Chondrocyte (in vitro differentiated cells): ENCODE data around the gene RRP12. TPM values are rescaled to one million over a fixed set of nuclear protein-coding genes. Genes with fewer than 3 reads are reported as not detected.

ENCODE experiments used
- DNase-seq: peaks from one replicate; pipeline ENCODE4 v3.0.0; 2021; ENCODE audit warnings: mixed read lengths, low spot score
- H3K27ac Mint-ChIP-seq: one replicate; pipeline ENCODE4 v1.8.0; 2021; ENCODE audit warnings: mild to moderate bottlenecking, moderate library complexity, mixed read lengths; ENCODE audit not compliant: unreplicated experiment
- H3K27me3 Mint-ChIP-seq: 2 replicates; pipeline ENCODE4 v1.8.0; 2021; ENCODE audit warnings: low read depth, mixed read lengths
- H3K36me3 Mint-ChIP-seq: 2 replicates; pipeline ENCODE4 v1.8.0; 2021; ENCODE audit warnings: low read depth, mixed read lengths
- H3K4me1 Mint-ChIP-seq: 2 replicates; pipeline ENCODE4 v1.8.0; 2021; ENCODE audit warnings: low read depth, mild to moderate bottlenecking, mixed read lengths
- H3K4me3 Mint-ChIP-seq: one replicate; pipeline ENCODE4 v1.8.0; 2021; ENCODE audit warnings: mild to moderate bottlenecking, moderate library complexity, mixed read lengths; ENCODE audit not compliant: unreplicated experiment
- H3K9me3 Mint-ChIP-seq: 2 replicates; pipeline ENCODE4 v1.8.0; 2021; ENCODE audit warnings: low read depth, mixed read lengths
- total RNA-seq: library from RNA; stranded (reverse); gene quantifications from 3 replicates; pipeline ENCODE4 v1.2.1, GENCODE V29; 2021
- TF ChIP-seq, protein P1 (sequence below): fragments of 200-600 bp; sonication (generic); IDR thresholded peaks from 2 replicates; pipeline ENCODE4 v1.5.0; 2021; ENCODE audit warnings: antibody characterized with exemption, mild to moderate bottlenecking, moderate library complexity

The RRP12 gene
- total RNA-seq, 1 donor from 2014 or later = 22.1 TPM

- no peaks in the 10 kb centered on the region for H3K27me3 Mint-ChIP-seq
- no peak overlapping the region for H3K27ac Mint-ChIP-seq
- no peak for DNase-seq
- no peaks in the 10 kb centered on the region for H3K9me3 Mint-ChIP-seq
- TF ChIP-seq, protein P1, sequence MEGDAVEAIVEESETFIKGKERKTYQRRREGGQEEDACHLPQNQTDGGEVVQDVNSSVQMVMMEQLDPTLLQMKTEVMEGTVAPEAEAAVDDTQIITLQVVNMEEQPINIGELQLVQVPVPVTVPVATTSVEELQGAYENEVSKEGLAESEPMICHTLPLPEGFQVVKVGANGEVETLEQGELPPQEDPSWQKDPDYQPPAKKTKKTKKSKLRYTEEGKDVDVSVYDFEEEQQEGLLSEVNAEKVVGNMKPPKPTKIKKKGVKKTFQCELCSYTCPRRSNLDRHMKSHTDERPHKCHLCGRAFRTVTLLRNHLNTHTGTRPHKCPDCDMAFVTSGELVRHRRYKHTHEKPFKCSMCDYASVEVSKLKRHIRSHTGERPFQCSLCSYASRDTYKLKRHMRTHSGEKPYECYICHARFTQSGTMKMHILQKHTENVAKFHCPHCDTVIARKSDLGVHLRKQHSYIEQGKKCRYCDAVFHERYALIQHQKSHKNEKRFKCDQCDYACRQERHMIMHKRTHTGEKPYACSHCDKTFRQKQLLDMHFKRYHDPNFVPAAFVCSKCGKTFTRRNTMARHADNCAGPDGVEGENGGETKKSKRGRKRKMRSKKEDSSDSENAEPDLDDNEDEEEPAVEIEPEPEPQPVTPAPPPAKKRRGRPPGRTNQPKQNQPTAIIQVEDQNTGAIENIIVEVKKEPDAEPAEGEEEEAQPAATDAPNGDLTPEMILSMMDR = no peak
- no peak overlapping the region for H3K4me3 Mint-ChIP-seq
- no peaks in the 10 kb centered on the region for H3K4me1 Mint-ChIP-seq
- peaks cover 22% of the 10 kb centered on the region for H3K36me3 Mint-ChIP-seq
These were observed 8.0 kb downstream of the RRP12 start for GRCh38 chr10:97393034-97393573.

GRCh38 chr10:97390091-97390490 is 11.0 kb downstream of the RRP12 start:
- H3K36me3 Mint-ChIP-seq = peaks cover 19% of the 10 kb centered on the region
- no peak for DNase-seq

DNA sequence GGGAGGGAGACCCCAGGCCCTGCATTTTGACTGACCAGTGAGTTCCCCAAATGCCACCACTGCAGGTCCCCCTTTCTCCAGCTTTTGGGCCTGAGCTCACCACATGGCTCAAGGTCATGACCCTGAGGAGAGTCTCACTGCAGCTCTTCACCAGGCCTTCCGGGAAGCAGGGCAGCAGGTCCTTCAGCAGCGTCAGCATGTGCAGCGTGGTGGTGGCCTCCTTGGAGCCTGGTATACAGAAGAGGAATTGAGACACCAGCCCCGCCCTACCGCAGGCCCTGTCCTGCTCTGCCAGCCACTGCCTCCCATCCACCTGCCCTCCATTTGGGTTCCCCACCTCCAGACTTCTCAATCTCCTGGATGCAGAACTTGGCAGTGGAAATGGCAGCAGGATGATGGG is 13.0 kb downstream of the RRP12 start:
- TF ChIP-seq, protein P1 = no peak
- Mint-ChIP-seq H3K27me3 (no peaks in the 10 kb centered on the region), H3K27ac (no peak overlapping the region), H3K4me1 (no peaks in the 10 kb centered on the region), H3K9me3 (no peaks in the 10 kb centered on the region), H3K4me3 (no peak overlapping the region), H3K36me3 (peaks cover 22% of the 10 kb centered on the region)
- no peak for DNase-seq

More at GRCh38 chr10:97390091-97390490, 11.0 kb downstream of the RRP12 start:
- Mint-ChIP-seq H3K4me3 (no peak overlapping the region), H3K27ac (no peak overlapping the region), H3K9me3 (no peaks in the 10 kb centered on the region), H3K4me1 (no peaks in the 10 kb centered on the region), H3K27me3 (no peaks in the 10 kb centered on the region)
- TF ChIP-seq, protein P1 = no peak

DNA sequence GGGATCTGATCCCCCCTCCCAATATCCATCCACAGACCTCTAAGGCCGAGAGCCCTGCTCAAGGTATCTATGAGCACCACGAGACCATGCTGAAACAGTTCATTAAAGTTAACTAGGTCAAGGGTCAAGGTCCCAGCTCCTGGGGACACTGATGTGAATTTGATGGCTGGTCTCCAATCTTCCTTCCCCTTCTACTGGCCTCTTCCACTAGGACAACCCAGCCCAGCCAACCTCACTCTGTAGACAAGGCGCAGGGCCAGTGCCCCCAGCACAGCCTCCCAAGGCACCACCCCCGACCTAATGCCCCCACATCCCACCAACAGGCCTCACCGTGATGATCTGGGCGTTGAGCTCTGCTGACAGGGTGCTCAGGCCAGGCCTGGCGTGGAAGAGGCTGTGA is 15.6 kb downstream of the RRP12 start:
- no peak overlapping the region for H3K27ac Mint-ChIP-seq
- no peaks in the 10 kb centered on the region for H3K9me3 Mint-ChIP-seq
- DNase-seq = no peak
- TF ChIP-seq, protein P1 = no peak
- H3K27me3 Mint-ChIP-seq = no peaks in the 10 kb centered on the region
- H3K4me3 Mint-ChIP-seq = no peak overlapping the region
- no peaks in the 10 kb centered on the region for H3K4me1 Mint-ChIP-seq
- peaks cover 20% of the 10 kb centered on the region for H3K36me3 Mint-ChIP-seq

DNA sequence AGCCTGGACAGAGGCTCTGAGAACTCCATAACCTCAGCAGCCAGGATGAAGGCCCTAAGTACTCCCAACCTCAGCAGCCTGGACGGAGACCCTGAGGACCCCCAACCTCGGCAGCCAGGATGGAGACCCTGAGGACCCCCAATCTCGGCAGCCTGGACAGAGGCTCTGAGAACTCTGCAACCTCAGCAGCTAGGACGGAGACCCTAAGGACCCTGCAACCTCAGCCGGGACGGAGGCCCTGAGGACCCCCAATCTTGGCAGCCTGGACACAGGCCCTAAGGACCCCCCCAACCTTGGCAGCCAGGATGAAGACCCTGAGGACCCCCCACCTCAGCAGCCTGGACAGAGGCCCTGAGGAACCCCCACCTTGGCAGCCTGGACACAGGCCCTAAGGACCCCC is 16.5 kb downstream of the RRP12 start:
- no peak for DNase-seq
- Mint-ChIP-seq H3K9me3 (no peaks in the 10 kb centered on the region), H3K4me1 (no peaks in the 10 kb centered on the region), H3K4me3 (no peak overlapping the region), H3K36me3 (peaks cover 17% of the 10 kb centered on the region), H3K27ac (no peak overlapping the region), H3K27me3 (no peaks in the 10 kb centered on the region)
- TF ChIP-seq, protein P1 = no peak
